HG02678 (cell line): ENCODE data around the gene OR10G4.
"Not testable (repeated sequence)": the region's sequence is repeated elsewhere in the genome, so short reads cannot be mapped to it uniquely, and the experiment has no call there.

Experiments used
- ATAC-seq: cut with Tn5 transposase; IDR thresholded peaks from one replicate; pipeline ENCODE4 v1.9.1; 2021; ENCODE audit warnings: mild to moderate bottlenecking, moderate library complexity; ENCODE audit not compliant: unreplicated experiment

The OR10G4 gene, protein sequence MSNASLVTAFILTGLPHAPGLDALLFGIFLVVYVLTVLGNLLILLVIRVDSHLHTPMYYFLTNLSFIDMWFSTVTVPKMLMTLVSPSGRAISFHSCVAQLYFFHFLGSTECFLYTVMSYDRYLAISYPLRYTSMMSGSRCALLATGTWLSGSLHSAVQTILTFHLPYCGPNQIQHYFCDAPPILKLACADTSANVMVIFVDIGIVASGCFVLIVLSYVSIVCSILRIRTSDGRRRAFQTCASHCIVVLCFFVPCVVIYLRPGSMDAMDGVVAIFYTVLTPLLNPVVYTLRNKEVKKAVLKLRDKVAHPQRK

DNA sequence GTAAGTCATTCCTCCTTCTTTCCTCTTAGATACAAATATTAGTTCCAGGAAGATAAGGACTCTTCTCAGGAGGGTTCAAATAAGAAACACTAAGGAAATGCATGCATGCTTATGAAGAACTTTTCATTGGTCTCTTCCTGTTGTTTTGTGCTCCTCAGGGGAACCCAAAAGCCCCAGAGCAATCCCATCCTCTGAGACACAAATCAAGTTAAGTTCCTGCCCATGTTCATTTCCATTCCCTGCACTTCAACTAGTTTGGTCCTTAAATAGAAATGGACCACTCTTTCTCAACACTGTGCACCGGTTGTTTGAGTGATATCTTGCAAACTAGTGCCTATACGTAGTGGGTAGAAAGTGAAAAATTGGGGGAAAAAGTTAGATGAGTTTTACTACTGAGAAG is at the start of gene OR10G4:
OR10G4 (plus strand) TSS at position 301 of the 400 bp plus-strand sequence. CDS start 2,578 bp downstream, outside the sequence.
- no peak for ATAC-seq

DNA sequence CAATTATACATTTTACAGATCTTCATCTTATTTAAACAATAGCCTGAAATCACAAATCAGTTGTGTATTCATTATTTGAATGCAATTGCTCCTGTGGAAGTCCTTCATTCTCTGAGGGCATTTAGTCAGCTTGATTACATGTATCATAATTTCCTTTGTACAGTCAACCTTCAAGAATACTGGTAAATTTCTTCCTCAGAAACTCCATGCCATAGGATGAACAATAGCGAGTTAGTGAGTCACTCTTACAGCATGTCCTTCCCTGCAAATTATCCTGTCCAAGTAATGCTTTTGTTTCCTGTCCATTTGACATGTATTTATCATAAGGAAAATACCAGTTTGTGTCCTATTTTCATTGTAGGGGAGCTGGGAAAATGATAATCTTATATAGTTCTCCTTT is 39.0 kb upstream of the OR10G4 start:
- ATAC-seq = no peak

DNA sequence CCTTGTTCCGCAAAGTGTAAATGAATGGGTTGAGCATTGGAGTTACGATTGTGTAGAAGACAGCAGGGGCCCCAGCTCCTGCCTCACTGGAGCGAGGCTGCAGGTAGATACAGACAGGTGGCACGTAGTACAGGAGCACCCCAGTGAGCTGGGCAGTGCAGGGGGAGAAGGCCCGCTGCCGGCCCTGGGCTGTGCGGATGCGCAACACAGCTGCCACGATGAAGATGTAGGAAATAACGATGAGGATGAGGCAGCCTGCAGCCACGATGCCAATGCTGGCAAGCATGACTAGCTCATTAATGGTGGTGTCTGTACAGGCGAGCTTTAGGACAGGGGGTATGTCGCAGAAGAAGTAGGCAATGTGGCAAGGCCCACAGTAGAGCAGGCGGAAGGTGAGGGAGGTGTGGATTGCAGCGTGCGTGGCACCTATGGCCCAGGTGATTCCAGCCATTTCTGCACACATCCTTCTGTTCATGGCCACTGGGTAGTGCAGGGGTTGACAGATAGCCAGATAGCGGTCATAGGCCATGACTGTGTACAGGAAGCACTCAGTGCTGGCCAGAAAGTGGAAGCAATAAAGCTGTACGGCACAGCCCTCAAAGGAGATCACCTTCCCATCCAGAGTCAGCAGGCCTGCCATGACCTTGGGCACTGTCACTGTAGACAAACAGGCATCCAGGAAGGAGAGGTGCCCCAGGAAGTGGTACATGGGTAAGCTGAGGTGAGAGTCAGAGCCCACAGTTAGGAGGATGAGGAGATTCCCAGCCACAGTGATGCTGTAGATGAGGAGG is 35.8 kb upstream of the OR10G4 start:
- no peak for ATAC-seq

DNA sequence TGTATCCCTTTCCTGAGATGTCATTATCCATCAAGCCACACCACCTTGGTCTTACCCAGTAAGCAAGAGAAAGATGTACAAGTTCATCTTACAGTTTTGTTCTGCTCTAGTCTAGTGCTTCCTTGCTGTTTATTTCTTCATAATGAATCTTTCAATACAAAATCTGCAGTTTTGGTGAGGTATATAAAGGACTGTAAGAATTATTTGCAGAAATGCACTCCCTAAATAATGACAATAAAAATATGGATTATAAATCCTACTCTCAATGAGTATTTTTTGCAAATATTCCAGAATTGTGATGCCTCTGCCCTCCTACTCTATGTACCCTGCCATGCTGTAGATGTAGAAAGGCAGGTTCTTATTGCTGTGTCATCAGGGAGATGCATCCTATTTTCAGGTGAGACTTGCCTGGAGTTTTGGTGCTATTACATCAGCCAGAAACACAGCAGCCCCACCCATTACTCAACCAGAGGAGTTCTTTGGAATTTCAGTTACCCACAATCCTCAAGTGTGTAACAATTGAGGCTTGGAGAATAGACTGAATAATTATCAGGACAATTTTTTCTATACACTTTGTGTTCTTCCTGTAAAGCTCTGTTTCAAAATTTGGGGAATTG is 35.0 kb upstream of the OR10G4 start, which contains the start of gene OR10S1:
OR10S1 (minus strand) TSS at position 51 of the 617 bp plus-strand sequence. CDS start 117 bp downstream, outside the sequence.
- no peak for ATAC-seq

DNA sequence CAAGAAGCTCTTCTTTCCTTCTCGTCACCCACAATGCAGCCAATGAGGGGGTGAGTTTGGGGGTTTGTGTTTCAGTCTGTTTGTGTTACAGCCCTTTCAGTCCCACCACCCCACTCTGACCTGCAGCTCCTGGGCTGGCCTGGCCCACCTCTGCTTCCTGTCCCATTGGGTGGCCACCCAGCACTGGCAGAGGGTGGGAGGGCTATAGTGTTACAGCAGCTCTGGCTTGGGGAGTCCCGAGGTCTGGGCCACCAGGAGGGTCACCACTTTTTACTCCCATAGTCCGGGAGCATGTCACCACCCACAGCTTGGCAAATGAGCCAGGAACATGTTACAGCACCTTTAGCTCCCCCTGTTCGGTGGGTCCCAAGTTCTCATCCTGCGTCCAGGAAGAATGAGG is 33.5 kb upstream of the OR10G4 start:
- no peak for ATAC-seq

DNA sequence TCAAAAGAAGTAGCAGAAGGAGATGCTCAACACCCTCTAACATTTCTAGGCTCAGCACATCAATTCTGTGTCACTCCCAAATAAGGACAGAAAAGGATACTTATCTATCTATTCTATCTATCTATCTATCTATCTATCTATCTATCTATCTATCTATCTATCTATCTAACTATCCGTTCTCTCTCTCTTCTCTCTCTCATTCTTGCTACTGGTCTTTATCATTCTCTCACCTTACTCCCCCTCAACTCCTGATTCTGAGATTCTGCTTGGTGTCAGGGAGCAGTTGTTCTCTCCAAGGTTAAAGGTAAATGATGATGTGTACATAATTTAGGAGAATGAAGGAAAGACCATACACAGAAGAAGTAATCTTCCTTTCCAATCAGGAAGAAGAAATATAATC is 17.7 kb upstream of the OR10G4 start, which contains the start of gene OR10G6:
OR10G6 (minus strand) TSS at position 43 of the 400 bp plus-strand sequence; CDS start at position 43, 0 bp downstream.
- no peak for ATAC-seq

DNA sequence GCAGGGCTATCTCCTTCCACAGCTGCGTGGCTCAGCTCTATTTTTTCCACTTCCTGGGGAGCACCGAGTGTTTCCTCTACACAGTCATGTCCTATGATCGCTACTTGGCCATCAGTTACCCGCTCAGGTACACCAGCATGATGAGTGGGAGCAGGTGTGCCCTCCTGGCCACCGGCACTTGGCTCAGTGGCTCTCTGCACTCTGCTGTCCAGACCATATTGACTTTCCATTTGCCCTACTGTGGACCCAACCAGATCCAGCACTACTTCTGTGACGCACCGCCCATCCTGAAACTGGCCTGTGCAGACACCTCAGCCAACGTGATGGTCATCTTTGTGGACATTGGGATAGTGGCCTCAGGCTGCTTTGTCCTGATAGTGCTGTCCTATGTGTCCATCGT is 3.0 kb downstream of the OR10G4 start:
- not testable (repeated sequence) for ATAC-seq

DNA sequence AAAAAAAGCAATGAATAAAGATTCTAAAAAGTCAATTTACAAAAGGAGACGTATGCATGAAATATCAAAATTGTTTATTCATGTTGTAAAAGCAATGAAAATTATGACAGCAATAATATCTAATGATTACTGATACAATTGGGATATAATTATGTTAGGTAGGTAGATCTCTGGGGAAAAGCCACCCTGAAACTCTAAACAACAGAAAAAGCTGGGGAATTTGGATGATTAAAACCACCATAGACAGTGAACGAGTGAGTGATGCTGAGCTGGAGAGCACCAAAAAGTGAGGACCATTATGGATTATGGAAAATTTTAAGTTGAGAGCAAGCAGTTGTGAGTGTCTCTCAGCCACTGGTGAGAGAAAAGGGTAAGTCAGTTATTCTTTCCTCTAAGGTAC is 13.7 kb downstream of the OR10G4 start, which contains the start of gene OR10G8:
OR10G8 (plus strand) TSS at position 301 of the 400 bp plus-strand sequence. CDS start 2,825 bp downstream, outside the sequence.
- ATAC-seq = no peak

DNA sequence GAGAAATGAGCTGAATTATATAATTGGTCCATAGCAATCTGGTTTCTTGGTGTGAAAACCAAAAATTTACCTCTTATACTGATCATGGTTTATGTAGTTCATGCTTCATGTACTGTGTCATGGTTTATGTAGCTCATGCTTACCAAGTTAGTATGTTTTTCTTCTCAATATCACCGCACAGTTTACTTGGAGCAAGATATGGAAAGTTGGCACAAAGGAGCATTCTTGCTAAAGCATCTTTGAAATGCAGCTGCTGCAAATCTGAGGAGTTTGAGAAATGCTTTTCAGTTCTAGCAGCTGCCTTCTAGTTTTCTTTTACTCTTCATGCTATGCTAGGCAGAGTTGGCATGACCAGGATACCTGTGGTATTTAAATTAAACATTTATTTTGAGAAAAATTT is 23.9 kb downstream of the OR10G4 start:
- ATAC-seq = no peak

DNA sequence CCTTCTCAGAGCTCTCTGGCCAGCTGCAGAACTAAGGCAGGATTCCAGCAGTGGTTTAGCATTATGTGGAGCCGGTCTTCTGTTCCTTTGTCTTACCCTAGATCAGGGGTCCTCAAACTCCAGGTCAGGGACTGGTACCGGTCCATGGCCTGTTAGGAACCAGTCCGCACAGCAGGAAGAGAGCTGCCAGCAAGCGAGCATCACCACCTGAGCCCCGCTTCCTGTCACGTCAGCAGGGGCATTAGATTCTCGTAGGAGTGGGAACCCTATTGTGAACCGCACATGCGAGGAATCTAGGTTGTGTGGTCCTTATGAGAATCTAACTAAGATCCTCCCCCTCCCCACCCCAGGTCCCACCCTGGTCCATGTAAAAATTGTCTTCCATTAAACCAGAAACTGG is 26.8 kb downstream of the OR10G4 start:
- no peak for ATAC-seq

DNA sequence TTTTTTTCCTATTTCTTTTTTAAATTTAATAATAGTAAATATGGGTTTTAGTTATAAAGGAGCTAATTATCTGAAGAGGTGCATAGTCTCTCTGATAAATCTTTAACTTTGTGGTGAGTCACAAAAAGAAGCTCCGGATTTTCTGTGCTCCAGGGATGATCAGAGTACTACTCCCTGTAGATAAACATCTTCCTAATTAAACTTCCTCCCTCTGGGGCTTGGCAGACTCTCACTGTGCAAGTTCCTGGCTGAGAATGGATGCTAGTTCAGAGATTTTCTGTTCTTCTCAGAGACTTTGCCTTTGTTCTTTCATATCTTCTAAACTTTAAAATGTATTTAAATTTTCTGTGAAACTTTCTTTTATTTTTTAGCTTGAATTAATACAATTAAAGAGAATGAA is 28.5 kb downstream of the OR10G4 start, which contains the start of gene OR10G7:
OR10G7 (minus strand) TSS at position 72 of the 400 bp plus-strand sequence. CDS start 2,324 bp downstream, outside the sequence.
- ATAC-seq = no peak

DNA sequence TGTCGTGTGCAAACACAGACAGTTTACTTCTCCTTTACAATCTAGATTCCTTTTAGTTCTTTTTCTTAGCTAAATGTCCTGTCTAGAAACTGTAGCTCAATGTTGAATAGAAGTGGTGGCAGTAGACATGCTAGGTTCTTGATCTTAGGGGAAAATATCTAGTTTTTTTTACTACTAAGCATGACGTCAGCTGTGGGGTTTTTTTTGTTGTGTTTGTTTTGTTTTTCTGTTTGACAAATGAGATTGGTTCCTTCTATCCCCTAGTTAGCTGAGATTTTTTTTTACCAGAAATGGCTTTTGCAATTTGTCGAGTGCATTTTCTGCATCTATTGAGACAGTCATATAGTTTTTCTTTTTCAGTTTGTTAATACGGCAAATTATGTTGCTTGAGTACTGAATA is 30.6 kb downstream of the OR10G4 start:
- no peak for ATAC-seq

DNA sequence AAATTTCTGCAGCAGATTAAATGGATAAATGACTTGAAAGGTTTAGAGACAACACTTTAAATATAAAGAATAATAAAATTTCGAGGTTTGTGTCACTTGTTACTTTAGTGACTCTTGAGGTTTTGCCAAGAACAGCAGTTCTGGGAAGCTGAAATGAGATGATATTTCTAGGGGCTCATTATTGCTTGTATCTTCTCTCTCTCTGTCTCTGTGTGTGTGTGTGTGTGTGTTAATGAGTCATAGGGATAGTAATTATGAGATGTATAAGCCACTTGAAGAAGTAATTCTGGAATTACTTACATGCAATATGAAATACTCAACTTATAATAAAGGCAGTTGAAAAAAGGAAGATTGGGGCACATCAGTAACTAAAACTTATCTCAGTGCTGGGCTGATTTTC is 38.0 kb downstream of the OR10G4 start:
- no peak for ATAC-seq

DNA sequence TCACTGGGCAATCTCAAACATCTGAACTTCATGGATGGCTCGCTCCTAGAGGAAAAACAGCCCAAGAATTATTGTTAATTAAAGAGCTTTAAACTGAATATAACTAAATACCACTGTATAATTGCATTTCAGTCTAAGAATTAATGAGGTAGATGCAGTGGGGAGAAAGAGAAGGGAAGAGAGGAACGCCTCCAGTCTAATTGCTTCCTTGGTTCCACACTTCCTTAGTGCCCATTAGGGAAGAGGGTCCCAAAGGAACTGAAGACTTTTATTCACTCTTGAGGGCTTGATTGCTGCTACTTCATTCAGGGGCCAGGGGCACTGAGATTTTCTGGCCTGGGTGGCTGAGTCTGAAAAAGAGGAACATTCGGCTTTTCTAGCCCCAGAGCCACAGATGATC is 40.2 kb downstream of the OR10G4 start:
- ATAC-seq = no peak
